Activated CD8-positive, alpha-beta memory T cell treated with anti-CD3 and anti-CD28 coated beads, Interleukin-2, amount 50 U/mL, for 1 hour (primary cell): Measurements from ENCODE around the gene PBX1.

Experiments
- DNase-seq: peaks from one replicate; pipeline ENCODE4 v3.0.0-alpha.2; 2020; ENCODE audit errors: extremely low read depth

PBX1 gene

DNA sequence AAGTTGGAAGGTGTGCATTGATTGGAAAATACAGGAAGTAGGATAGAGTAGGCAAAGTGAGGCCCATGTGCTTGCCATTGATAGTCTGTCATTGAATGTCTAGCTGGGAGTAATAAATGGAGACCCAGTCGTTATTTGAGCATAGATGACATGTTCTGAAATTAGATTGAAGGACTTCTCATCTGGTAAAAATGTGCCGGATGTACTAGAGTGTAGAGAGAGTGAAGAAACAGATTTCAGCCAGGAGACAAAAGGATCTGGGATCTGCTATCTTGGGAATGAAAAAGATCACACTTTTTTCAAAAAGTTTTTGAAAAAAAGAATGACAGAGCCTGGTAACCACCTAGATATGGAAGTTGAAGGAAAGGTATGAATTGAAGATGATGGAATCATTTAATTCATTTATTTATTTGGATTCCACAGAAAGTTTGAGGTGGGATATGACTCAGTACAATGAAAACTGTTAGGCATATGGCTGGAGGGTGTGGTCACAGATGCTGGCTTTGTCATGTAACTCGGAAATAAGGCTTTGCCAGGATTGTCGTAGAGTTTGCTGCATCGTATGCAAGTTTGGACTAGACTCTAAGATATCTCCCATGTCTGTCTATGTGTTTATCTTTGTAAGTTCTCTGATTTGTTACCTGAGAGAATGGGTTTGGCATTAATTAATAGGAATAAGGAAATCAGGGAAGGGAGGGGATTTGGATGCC is 137.1 kb downstream of the PBX1 start:
- DNase-seq = no peak

DNA sequence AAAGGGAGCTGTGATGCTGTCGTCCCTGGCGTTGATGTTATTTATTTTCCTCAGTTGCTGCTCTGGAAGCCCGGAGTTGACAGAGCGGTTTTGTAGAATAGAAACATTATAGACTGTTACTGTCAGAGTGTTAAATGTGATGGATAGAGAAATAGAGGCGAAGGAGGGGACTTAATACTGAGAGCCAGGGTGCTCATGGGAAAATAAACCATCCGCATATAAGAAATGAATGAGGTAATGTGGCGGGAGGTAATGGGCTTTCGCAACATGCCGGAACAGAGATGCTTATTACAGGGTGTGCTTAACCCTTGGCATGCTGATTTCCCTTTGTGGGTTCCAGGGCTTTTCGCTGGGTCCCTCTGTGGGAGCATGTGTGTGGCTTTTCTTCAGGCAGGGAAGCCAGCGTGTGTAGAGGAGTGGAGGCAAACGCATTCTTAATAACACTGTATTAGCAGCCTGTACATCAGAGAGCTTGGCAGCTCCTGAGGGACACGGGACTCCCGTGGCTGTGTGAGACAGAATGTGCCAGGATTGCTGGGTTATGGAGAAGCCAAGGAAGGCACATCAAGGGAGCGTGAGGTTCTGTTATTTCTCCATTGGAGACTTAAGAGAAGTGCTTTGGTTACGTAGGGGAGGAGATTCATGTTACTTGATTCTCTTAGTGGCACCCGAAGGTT is 141.0 kb downstream of the PBX1 start:
- DNase-seq = no peak

DNA sequence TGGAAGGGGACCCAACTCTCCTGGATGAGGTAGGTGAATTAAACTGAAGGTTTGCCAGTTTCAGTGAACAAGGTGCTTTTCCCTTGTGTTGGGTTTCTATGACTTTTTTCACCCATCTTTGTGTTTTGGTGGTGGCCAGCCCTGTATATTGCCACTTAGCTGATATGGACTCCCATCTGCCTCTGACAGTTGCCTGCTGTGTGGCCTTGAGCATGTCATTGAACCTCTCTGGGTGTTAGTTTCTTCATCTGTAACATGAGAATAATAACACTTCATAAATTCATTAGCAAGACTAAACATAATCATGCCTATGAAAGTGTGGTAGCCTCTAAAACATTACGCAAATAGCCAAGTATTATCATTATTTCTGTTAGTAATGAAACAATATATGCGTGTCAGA is 141.7 kb downstream of the PBX1 start:
- DNase-seq = no peak

DNA sequence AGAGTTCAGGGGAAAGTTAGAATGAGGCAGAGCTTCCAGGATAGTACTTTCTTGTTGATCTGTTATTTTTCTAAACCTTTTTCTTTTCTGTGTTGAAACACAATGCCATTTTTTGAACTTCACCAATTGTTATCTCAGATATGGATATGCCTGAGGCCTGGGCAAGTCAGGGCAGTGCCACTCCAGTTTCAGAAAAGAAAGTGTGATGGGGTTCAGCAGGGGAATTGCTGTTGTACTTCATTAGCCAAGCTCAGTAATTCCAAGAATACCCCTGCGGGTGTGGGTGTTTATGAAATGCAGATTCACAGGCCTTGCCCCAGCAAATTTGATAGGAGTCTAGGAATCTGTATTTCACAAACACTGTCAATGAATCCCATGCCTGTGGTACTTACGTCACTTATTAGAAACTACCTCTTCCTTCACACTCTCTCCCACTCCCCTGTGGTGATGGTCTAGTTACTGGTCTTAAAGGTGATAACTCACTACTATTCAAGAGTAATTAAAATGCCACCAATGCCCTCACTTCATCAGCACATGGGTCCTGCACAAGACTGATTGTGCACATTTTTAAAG is 142.3 kb downstream of the PBX1 start:
- DNase-seq = no peak

DNA sequence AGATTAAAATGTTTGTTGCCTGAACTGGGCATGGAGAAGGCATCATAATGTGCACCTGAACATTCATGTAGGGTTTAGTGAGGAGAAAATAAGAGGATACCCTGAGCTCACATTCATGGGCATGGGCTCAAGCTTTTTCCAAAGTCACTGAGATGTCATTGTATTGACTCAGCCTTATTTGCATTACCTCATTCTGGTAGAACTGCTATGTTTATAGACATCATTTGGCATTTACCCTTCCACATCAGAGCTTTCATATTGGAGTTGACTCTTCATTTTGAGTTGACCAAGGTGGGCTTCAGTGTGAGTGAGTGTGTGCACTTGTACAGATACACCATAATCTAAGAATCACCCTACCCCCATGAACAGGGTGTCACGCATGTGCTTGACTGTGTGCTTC is 143.2 kb downstream of the PBX1 start:
- DNase-seq = no peak

DNA sequence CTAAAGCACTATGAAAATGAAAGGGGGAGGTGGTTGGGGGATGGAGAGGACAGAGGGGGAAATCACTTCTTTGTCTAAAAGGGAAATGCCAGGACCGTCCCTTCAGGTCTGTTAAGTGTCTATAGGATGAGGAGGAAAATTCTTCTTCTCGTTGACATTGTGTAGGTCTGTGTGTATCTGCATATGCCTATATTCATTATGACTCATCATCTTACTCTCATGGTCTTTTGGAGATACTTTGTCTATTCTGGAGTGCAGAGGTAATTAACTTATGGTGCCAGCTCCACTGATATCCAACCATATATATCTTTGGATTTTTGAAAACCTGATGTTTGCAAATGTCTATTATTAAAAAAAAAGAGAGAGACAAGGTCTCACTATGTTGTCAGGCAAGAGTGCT is 143.7 kb downstream of the PBX1 start:
- DNase-seq = no peak

DNA sequence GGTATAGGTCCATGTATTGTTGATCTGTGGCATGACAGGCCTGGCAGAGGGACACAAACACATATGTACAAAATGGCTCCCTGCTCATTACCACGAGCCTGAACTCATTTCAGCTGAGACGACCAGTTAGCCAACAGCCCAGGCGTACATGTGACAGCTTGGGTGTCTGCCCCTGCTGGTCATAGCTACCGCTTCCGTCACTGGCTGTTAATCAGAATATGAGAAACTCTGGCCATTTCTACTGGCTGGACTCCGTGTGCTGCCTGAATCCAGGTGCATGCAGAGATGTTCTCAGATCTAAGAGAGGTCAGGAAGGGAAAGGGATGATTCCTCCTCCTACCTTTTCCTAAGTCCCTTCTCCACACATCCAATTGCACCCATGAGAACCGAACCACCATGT is 144.5 kb downstream of the PBX1 start:
- no peak for DNase-seq

DNA sequence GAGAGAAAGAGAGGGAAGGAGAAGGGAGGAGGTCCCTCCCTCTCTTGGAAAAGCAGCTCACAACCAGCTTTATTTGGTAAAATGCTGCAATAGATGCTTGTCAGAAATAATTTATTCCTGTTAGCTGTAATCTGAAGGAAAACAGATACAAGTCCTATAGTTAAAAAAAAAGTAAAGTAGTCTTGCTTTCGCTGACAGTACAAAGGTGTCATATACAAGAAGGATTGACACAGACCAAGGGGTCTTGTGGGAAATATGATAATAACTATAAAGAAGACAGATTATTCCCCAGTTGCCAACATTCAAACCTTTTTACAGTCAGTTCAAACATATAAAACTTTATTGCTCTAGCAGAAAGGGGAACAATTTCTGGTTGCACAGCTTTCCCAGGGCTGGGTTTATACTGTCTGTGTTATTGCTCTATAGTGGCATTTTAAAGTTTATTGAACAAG is 145.0 kb downstream of the PBX1 start:
- no peak for DNase-seq

DNA sequence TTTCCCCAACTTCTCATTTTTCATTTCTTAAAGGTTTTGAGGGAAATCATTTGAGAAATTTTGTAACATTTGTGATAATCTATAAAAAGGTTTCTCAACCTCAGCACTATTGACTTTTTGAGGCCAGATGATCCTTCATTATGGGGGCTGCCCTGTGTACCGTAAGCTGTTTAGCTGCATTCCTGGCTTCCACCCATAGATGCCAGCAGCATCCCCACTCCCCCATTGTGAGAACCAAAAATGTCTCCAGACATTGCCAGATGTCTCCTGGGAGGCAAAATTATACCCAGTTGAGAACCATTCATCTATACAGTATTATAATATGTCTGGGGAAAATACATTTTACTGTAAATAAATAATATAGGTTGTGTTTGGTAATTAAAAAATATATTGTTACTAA is 146.0 kb downstream of the PBX1 start:
- no peak for DNase-seq

DNA sequence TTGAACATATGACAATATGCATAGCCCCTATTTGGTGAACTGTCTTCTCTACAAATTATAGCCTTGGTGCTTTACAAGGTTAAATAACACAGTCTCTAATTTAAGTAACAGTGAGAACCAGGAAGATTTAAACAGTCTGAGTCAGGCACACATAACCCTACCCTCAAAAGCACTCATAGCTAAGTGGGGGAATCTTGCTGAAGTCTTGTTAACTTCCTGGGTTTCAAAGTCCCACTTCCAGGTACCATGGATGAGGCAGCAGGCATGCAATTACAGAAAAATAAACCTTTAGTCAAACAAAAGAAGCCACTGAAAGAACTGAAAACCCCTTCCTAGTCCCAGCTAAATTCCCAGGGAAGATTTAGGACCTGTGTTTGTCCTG is 147.6 kb downstream of the PBX1 start:
- no peak for DNase-seq

DNA sequence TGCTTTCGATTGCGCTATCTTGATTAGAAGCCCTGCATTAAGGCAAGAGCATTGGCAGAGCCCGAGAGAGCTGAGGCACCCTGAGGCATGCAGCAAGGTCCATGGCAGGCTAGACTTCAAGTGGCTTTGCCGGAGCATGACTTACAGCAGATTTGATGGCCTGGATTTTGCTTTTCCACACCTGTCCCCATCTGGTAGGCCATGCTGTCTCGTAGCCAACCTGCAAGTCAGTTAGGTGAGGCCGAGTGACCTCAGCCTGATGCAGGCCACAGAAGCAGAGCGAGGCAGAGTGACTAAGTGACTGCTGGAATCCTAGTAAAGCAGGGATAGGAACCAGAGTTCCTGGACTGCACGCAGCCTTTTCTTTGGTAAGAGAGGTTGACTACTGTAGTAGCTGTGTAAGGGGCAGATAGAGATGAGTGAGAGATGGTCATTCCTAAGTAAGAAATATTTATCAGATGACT is 148.9 kb downstream of the PBX1 start:
- no peak for DNase-seq

DNA sequence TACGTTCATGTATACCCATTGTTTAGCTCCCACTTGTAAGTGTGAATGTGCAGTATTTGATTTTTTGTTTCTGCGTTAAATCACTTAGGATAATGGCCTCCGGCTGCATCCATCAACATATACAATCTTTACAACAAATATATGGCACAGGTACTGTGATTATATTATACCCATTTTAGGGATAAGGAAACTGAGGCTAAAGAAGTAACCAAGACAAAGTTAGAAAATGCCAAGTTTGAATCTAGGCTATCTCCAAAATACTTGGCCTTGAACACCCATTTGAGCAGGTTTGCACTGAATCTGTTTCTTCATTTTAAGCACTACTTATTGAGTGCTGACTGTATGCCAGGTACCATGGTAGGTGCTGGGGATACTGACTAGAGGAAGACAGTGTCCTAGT is 149.6 kb downstream of the PBX1 start:
- DNase-seq = no peak

DNA sequence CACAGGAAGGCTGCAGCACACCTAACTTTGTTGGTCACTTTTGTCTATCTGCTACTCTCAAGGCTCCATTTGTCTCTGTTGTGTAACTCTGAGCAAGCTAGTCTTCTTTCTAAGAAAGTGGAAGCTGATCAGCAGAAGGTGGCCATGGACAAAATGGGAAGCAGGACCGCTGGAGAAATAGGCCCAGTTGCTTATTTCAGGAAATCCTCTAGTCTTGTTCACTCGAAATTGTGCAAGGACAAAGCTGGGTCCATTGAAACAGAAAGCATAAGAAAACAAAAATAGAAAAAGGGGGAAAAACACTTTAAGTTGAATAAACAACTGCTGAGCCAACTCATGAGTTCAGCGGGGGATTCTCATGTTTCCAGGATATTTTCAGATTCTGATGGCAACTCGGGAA is 150.1 kb downstream of the PBX1 start:
- no peak for DNase-seq

DNA sequence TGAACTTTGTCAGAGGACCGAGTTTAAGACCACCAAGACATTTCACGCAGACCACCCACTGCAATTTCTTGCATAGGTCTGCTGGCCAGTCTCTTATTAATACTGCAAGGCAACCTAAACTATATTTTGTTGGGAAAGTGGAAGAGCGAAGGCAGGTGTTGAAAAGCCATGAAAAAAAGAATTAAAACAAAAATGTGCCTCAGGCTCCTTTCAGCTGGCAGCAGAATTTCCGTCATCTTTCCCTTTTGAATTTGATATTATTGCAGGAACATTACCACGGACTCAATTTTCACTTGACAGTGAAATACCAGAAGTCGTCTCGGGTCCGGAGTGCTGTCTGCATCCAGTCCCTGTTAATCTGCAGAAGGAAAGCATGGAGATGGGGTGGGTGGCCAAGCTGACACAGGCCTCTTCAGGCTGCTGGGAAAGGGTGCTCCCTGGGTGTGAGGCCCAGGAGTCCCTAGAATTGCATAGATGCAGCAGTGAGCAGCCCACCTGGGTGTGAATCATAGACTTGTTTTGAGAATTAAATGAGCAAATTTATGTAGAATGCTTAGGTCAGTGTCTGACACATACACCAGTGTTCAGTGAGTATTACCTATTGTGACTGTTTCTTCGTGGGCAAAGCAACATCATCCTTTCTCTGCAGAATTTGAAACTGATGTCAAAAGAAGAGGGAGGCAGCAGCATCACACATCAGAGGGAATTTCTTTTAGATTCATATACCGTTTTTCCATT is 150.7 kb downstream of the PBX1 start:
- DNase-seq = no peak

DNA sequence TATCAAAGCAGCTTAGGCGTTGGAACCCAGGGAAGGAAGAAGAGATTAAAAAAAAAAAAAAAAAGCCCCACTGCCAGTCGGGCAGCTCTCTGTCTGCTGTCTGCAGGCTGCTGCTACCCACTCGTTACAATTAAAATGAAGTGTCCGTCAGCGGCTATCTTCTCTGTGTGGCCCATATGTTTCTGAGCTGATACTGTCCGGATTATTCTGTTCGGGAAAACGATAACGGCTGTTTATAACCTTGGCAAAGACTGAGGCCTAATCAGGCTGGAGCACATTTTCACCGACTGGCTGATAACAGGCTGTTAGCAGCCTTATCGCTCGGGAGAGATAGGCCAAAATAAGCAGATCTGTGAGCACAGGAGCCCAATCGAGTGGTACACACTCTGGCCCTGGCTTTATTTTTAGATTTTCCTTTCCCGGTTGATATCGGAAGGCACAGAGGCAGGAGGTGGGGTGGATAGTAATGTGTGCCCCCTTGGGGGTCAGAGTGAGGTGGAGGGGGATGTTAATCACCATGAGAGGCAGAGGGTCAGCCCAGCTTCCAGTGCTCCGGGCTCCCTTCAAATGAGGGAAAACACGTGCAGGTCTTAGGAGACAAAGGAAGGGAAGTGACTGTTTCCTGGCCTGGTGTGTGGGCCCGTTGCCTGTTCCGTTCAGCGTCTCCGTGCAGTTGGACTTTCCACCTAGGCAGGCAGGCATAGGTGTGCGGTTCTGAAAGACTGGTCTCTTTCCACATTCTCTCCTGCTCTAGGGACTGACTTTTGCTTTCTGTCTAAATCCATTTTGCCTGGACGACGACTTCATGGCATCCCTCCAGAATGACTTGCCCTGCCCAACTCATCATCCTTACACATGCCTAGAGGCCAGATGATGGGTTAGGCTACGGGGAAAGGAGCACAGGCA is 153.4 kb downstream of the PBX1 start:
- no peak for DNase-seq

DNA sequence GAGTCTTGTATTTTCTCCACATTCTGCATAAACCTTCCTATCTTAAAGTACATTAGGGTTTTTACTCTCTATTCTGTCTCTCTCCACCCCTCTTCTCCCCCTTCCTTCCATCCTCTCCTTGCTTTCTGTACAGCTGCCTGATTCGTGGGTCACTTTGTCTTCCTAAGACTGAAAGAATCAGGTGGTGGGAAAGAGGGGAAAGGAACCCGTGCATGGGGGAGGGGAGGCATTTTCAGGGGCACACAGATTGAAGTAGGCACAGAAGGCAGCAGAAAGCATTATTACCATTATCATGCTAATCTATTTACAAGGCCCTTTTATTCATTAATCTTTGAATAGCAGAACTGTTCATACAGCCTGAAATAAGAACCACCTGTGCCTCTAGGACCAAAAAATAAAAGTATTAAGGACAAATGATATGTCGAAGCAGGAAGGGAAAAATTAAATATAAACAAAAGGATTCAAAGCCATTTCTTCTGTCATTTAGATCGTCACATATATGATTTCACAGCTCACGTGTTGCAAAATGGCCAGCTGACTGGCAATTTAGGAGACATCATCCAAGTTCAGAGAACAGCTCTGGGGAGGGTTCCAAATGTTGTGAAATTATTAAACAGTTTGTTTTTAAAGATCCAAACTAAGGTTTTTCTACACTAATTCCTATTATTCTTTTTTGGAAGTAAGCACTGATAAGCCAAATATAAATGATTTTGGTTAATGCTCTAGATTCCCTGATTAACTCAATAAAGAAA is 154.6 kb downstream of the PBX1 start:
- DNase-seq = no peak

DNA sequence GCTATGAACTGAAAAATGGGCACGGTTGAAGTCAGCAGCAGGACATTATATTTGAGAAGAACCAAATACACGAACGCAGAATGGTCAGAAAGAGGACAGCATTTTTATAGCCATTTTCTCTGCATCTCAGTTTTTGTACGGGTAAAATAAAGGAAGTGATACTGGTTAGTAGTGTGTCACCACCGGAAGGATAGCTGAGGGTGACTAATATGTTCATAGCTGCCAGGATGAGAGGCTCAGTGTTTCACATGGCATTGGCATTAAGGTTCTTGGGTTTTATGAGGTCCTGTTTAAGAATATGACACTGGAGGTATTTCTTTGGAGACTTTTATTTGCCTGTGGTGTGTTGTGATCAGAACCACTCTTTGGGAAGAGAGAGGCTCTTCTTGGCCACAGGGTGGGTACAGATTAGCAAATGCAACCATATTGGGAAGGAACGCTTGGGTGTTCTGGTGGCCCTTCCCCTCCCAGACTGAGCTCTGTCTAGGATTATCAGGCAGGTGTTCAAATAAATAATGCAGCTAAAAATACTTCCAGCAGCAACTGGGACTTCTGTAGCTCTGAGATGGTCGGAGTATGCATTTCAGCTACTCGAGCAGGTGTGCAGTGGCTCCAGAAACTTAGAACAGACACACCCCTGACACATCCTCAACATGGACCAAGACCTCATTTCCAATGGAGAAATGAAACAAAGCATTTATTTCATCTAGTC is 158.2 kb downstream of the PBX1 start:
- DNase-seq = no peak

DNA sequence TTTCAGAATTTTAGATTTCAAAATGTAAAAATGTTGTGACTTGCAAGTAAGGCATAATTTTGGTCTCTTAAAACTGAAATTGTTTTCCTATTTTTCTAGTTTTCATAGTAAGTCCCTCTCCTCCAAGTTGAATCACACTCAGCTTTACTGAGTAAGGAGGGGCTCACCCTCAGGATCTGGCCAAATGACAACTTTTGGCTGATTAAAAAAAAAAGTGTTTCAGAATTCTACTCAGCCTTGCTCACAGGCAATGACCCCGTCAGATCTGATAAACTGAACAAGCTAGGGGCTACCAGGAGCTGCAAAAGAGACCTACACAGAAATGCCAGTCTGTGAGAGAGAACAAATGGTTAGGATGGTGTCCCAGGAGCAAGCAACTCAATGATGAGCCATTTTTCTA is 159.8 kb downstream of the PBX1 start:
- no peak for DNase-seq

DNA sequence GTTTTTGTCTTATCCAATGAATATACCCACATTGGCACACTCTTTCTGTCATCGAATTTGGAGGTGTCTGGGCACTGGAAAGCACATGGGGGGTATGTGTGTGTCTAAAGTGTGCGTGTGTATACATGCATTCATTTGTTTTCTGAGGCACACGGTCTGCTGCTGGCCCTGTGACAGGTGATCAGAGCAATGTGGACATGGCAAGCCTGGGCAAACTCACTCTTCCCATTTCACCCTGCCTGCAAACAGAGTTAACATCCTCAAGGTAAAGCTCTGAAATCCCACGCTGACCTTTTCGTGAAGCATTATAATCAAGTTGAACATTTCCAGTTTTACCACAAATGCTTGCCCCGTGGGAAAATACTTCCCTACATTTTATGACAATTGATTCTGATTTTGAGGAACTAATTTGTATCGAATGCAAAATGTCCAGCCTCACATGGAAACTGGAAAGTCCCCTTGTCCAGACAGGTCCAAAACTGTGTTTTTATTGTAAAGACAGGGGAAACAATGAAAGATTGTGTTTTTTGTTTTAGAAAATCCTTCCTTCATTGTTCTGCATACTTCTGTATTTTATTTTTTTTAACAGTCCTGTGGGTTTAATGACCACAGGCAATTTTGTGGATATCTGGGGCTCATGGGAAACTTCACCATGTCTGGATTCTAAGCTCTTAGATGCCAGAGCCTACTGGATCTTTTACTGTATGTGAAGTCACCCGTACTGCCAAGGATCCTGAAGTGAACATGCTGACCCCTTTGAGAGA is 160.9 kb downstream of the PBX1 start:
- no peak for DNase-seq
